ENCODE data around the gene MYO1B. TPM values are rescaled to one million over a fixed set of nuclear protein-coding genes. Genes with fewer than 3 reads are reported as not detected.

MYO1B gene
- total RNA-seq, 1 donor from 2014 or later, result 16.2 TPM

GRCh38 chr2:191391171-191391570 is 146.0 kb downstream of the MYO1B start:
- no peaks in the 10 kb centered on the region for H3K27me3 ChIP-seq (ENCODE audit: low read depth)
- TF ChIP-seq, protein P1, sequence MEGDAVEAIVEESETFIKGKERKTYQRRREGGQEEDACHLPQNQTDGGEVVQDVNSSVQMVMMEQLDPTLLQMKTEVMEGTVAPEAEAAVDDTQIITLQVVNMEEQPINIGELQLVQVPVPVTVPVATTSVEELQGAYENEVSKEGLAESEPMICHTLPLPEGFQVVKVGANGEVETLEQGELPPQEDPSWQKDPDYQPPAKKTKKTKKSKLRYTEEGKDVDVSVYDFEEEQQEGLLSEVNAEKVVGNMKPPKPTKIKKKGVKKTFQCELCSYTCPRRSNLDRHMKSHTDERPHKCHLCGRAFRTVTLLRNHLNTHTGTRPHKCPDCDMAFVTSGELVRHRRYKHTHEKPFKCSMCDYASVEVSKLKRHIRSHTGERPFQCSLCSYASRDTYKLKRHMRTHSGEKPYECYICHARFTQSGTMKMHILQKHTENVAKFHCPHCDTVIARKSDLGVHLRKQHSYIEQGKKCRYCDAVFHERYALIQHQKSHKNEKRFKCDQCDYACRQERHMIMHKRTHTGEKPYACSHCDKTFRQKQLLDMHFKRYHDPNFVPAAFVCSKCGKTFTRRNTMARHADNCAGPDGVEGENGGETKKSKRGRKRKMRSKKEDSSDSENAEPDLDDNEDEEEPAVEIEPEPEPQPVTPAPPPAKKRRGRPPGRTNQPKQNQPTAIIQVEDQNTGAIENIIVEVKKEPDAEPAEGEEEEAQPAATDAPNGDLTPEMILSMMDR (IDR thresholded peaks at IDR 0.05; ENCODE audit: borderline replicate concordance), result no peak
- no peaks in the 10 kb centered on the region for H3K4me1 ChIP-seq
- peaks cover 77% of the 10 kb centered on the region for H3K36me3 ChIP-seq
- H3K4me3 ChIP-seq, result no peak overlapping the region
- no peak for DNase-seq
- no peaks in the 10 kb centered on the region for H3K9me3 ChIP-seq (replicated peaks)
- intact Hi-C loops (cut with micrococcal nuclease), result no loop called here
- no peak overlapping the region for H3K27ac ChIP-seq (replicated peaks)

DNA sequence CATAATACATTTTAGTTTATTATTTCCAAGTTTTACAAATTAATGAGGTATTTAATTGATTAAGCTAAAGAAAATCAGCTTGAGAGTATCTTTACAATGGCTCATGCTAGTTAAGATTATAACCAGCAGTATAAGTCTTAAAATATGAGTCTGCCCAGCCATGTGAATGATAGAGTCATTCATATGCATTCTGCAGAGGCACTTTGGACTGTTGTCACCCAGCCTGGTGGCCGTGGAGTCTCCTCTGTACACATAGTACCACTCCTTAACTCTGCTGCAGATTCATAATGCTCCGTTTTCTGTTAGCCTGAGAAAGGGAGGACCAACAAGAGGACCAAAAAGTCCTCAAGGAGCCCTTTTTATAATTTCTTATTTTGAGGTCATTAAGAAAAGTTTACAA is 148.8 kb downstream of the MYO1B start:
- peaks cover 69% of the 10 kb centered on the region for H3K36me3 ChIP-seq
- TF ChIP-seq, protein P1 (IDR thresholded peaks at IDR 0.05; ENCODE audit: borderline replicate concordance), result no peak
- no peaks in the 10 kb centered on the region for H3K9me3 ChIP-seq (replicated peaks)
- no peaks in the 10 kb centered on the region for H3K4me1 ChIP-seq
- DNase-seq, result no peak
- no peak overlapping the region for H3K27ac ChIP-seq (replicated peaks)
- intact Hi-C loops (cut with micrococcal nuclease), result no loop called here
- no peaks in the 10 kb centered on the region for H3K27me3 ChIP-seq (ENCODE audit: low read depth)
- no peak overlapping the region for H3K4me3 ChIP-seq

- Histone ChIP-seq H3K9me3 (replicated peaks) (no peaks in the 10 kb centered on the region), H3K4me1 (no peaks in the 10 kb centered on the region), H3K4me3 (no peak overlapping the region), H3K27ac (replicated peaks) (no peak overlapping the region), H3K27me3 (ENCODE audit: low read depth) (no peaks in the 10 kb centered on the region), H3K36me3 (peaks cover 58% of the 10 kb centered on the region)
- TF ChIP-seq, protein P1 (IDR thresholded peaks at IDR 0.05; ENCODE audit: borderline replicate concordance), result no peak
- DNase-seq, result no peak
- intact Hi-C loops (cut with micrococcal nuclease), result no loop called here
Measured at GRCh38 chr2:191396794-191397193, 151.6 kb downstream of the MYO1B start.

GRCh38 chr2:191399601-191400000 is 154.4 kb downstream of the MYO1B start:
- no peaks in the 10 kb centered on the region for H3K9me3 ChIP-seq (replicated peaks)
- TF ChIP-seq, protein P1 (IDR thresholded peaks at IDR 0.05; ENCODE audit: borderline replicate concordance), result no peak
- no peaks in the 10 kb centered on the region for H3K27me3 ChIP-seq (ENCODE audit: low read depth)
- DNase-seq, result no peak
- intact Hi-C loops (cut with micrococcal nuclease), result no loop called here
- H3K4me1 ChIP-seq, result no peaks in the 10 kb centered on the region
- H3K36me3 ChIP-seq, result peaks cover 47% of the 10 kb centered on the region
- no peak overlapping the region for H3K4me3 ChIP-seq
- no peak overlapping the region for H3K27ac ChIP-seq (replicated peaks)

DNA sequence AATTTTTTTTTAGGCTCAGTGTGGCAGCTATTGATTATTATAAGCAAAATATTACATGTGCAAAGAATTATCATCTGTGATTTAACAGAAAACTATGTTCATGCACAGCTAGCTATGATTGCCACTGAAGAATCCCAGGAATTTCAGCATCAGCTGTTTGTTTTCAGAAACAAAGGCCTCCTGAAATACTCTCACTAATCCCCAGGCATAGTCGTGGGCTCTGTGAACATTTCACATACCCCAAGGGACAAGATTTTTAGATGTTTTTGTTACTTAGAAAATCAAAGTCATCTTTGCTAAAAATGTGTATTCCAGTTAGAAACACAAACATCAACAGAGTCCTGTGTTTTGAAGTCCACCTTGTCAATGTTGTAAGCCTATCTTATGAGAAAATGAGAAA is 156.1 kb downstream of the MYO1B start:
- H3K36me3 ChIP-seq, result peaks cover 44% of the 10 kb centered on the region
- no peak for DNase-seq
- H3K27ac ChIP-seq (replicated peaks), result no peak overlapping the region
- TF ChIP-seq, protein P1 (IDR thresholded peaks at IDR 0.05; ENCODE audit: borderline replicate concordance), result no peak
- H3K27me3 ChIP-seq (ENCODE audit: low read depth), result no peaks in the 10 kb centered on the region
- intact Hi-C loops (cut with micrococcal nuclease), result no loop called here
- no peaks in the 10 kb centered on the region for H3K9me3 ChIP-seq (replicated peaks)
- no peaks in the 10 kb centered on the region for H3K4me1 ChIP-seq
- H3K4me3 ChIP-seq, result no peak overlapping the region
